SK-N-SH (cell line): Measurements from ENCODE around the gene ARHGEF26. TPM values are rescaled to one million over a fixed set of nuclear protein-coding genes. Genes with fewer than 3 reads are reported as not detected.

Experiments
- CTCF ChIA-PET: fragments of 300-600, 350-600 bp; formaldehyde crosslinking; extraction: SDS; loops from one replicate; lab custom pipeline; 2021; lab: Yijun Ruan, JAX
- POLR2A ChIA-PET: fragments of 350-600 bp; sonication (Branson Sonifier 250); formaldehyde crosslinking; extraction: SDS; loops from one replicate; lab custom pipeline; 2020; ENCODE audit warnings: antibody characterized with exemption, inconsistent platforms; lab: Yijun Ruan, JAX
- DNase-seq: peaks from one replicate; pipeline ENCODE4 v3.0.0; 2012
- H2AFZ ChIP-seq: fragments of 200-600 bp; sonication (generic); 2 replicates; pipeline ENCODE4 v1.8.1; 2016; ENCODE audit warnings: antibody characterized with exemption, mild to moderate bottlenecking, low read depth
- H3F3A ChIP-seq: fragments of 200-600 bp; sonication (generic); replicated peaks from 2 replicates; pipeline ENCODE3; 2016; ENCODE audit warnings: antibody characterized with exemption, mild to moderate bottlenecking; ENCODE audit not compliant: insufficient read depth
- H3K27ac ChIP-seq, 2 experiments: fragments of 200-500 bp in 1 of 2; fragments of 200-600 bp in 1 of 2; sonication (Bioruptor generic) in 1 of 2; sonication (generic), shearing (Covaris generic) in 1 of 2; 2 replicates each; pipeline versions ENCODE4 v1.5.1 to v1.6.1; 2014 to 2016; ENCODE audit warnings: low read depth in 2 of 2, inconsistent platforms in 1 of 2, low read length in 1 of 2, mild to moderate bottlenecking in 1 of 2, mixed read lengths in 1 of 2
- H3K27me3 ChIP-seq: fragments of 200-600 bp; sonication (generic), shearing (Covaris generic); 2 replicates; pipeline ENCODE4 v1.6.1; 2016; ENCODE audit warnings: mixed run types; ENCODE audit not compliant: insufficient read depth
- H3K36me3 ChIP-seq, 2 experiments: fragments of 200-500 bp in 1 of 2; fragments of 200-600 bp in 1 of 2; sonication (Bioruptor generic) in 1 of 2; sonication (generic) in 1 of 2; replicated peaks in 1 of 2; 2 replicates each; pipeline versions ENCODE3 to v1.5.1; 2014 to 2016; ENCODE audit warnings: low read length in 1 of 2, mild to moderate bottlenecking in 1 of 2; ENCODE audit not compliant: insufficient read depth in 2 of 2, control insufficient read depth in 1 of 2
- H3K4me1 ChIP-seq, 2 experiments: fragments of 200-500 bp in 1 of 2; fragments of 200-600 bp in 1 of 2; sonication (Bioruptor generic) in 1 of 2; sonication (generic), shearing (Covaris generic) in 1 of 2; 2 replicates each; pipeline versions ENCODE4 v1.5.1 to v1.6.1; 2014 to 2016; ENCODE audit warnings: low read depth in 1 of 2, low read length in 1 of 2, mixed run types in 1 of 2; ENCODE audit not compliant: insufficient read depth in 2 of 2, control insufficient read depth in 1 of 2
- H3K4me2 ChIP-seq: fragments of 200-600 bp; sonication (generic), shearing (Covaris generic); 2 replicates; pipeline ENCODE4 v1.6.1; 2017; ENCODE audit warnings: mixed run types
- H3K4me3 ChIP-seq, 2 experiments: fragments of 200-500 bp in 1 of 2; fragments of 200-600 bp in 1 of 2; sonication (Bioruptor generic) in 1 of 2; sonication (generic), shearing (Covaris generic) in 1 of 2; 2 replicates each; pipeline versions ENCODE4 v1.5.1 to v1.8.1; 2014 to 2016; ENCODE audit warnings: low read depth in 2 of 2, inconsistent platforms in 1 of 2, low read length in 1 of 2, mild to moderate bottlenecking in 1 of 2, mixed read lengths in 1 of 2, moderate library complexity in 1 of 2
- H3K79me2 ChIP-seq: fragments of 200-600 bp; sonication (generic); 2 replicates; pipeline ENCODE4 v1.8.1; 2017; ENCODE audit warnings: mild to moderate bottlenecking; ENCODE audit not compliant: insufficient read depth
- H3K9ac ChIP-seq: fragments of 200-600 bp; sonication (generic); 2 replicates; pipeline ENCODE4 v1.6.1; 2017; ENCODE audit warnings: mixed run types
- H3K9me2 ChIP-seq: fragments of 200-600 bp; sonication (generic); 2 replicates; pipeline ENCODE4 v1.6.1; 2017; ENCODE audit warnings: mixed run types
- H3K9me3 ChIP-seq: fragments of 200-600 bp; sonication (generic); 2 replicates; pipeline ENCODE4 v1.6.1; 2017; ENCODE audit warnings: mixed run types, mild to moderate bottlenecking, moderate library complexity
- H4K20me1 ChIP-seq: fragments of 200-600 bp; sonication (generic); 2 replicates; pipeline ENCODE4 v1.6.1; 2017; ENCODE audit warnings: mild to moderate bottlenecking, mixed run types; ENCODE audit not compliant: insufficient read depth
- CHD2 ChIP-seq: fragments of 150-350 bp; IDR thresholded peaks from 2 replicates; pipeline ENCODE4 v1.6.1; 2018; ENCODE audit warnings: low read length; ENCODE audit not compliant: partially characterized antibody
- EP300 ChIP-seq, 2 experiments: IDR thresholded peaks; 2 replicates each; pipeline versions ENCODE4 v1.4.0 to v1.6.1; 2012; ENCODE audit warnings: borderline replicate concordance in 1 of 2, low read depth in 1 of 2, low read length in 1 of 2
- FOXJ3 ChIP-seq: sonication (generic); formaldehyde crosslinking; IDR thresholded peaks from 2 replicates; pipeline ENCODE4 v1.5.1; 2020; ENCODE audit warnings: mild to moderate bottlenecking, missing genetic modification reagents
- FOXM1 ChIP-seq: IDR thresholded peaks from 2 replicates; pipeline ENCODE4 v1.4.0; 2012; ENCODE audit warnings: low read depth, mild to moderate bottlenecking
- POLR2AphosphoS5 ChIP-seq: IDR thresholded peaks from 2 replicates; pipeline ENCODE4 v1.6.1; 2012; ENCODE audit warnings: low read depth, low read length
- RAD21 ChIP-seq: IDR thresholded peaks from 2 replicates; pipeline ENCODE4 v1.6.1; 2012; ENCODE audit warnings: mild to moderate bottlenecking, low read length
- RCOR1 ChIP-seq: fragments of 150-350 bp; IDR thresholded peaks from 2 replicates; pipeline ENCODE4 v1.6.1; 2017; ENCODE audit warnings: antibody characterized with exemption, low read length
- RFX5 ChIP-seq: IDR thresholded peaks from 2 replicates; pipeline ENCODE4 v1.6.1; 2012; ENCODE audit warnings: mild to moderate bottlenecking, improper control_type of control experiment, low read length
- TEAD4 ChIP-seq: IDR thresholded peaks from 2 replicates; pipeline ENCODE4 v1.4.0; 2012; ENCODE audit warnings: mild to moderate bottlenecking, borderline replicate concordance; ENCODE audit not compliant: insufficient read depth
- YY1 ChIP-seq: IDR thresholded peaks from 2 replicates; pipeline ENCODE4 v1.4.0; 2012; ENCODE audit warnings: low read depth, mild to moderate bottlenecking
- WGBS: methylation state at CpG from one replicate; pipeline ENCODE4 v1.1.6; 2017; ENCODE audit warnings: low lambda C conversion rate; 5-methylcytosine and 5-hydroxymethylcytosine counted together
- polyA plus RNA-seq, 3 experiments: library from polyadenylated mRNA; depleted of rRNA; stranded (reverse); fragments of >200 nt; gene quantifications; 2 replicates each; pipeline ENCODE4 v1.2.3, GENCODE V29; 2012
- TF ChIP-seq, protein P1 (sequence below): fragments of 150-350 bp; IDR thresholded peaks from 2 replicates; pipeline ENCODE4 v1.6.1; 2016; ENCODE audit warnings: mild to moderate bottlenecking, low read depth, low read length
- TF ChIP-seq, protein P2 (sequence below): fragments of 150-350 bp; IDR thresholded peaks from 2 replicates; pipeline ENCODE4 v1.6.1; 2017; ENCODE audit warnings: antibody characterized with exemption, low read length, low read depth, borderline replicate concordance
- TF ChIP-seq, protein P3 (sequence below): IDR thresholded peaks from 2 replicates; pipeline ENCODE4 v1.4.0; 2012; ENCODE audit warnings: low read depth
- TF ChIP-seq, protein P4 (sequence below): fragments of 200-600 bp; sonication (generic); IDR thresholded peaks from 2 replicates; pipeline ENCODE4 v1.6.1; 2017; ENCODE audit warnings: antibody characterized with exemption, mild to moderate bottlenecking, moderate library complexity

ARHGEF26 gene
- polyA plus RNA-seq, 1 of the 3 experiments (the other 2 are of a cell fraction): 1.2 TPM

DNA sequence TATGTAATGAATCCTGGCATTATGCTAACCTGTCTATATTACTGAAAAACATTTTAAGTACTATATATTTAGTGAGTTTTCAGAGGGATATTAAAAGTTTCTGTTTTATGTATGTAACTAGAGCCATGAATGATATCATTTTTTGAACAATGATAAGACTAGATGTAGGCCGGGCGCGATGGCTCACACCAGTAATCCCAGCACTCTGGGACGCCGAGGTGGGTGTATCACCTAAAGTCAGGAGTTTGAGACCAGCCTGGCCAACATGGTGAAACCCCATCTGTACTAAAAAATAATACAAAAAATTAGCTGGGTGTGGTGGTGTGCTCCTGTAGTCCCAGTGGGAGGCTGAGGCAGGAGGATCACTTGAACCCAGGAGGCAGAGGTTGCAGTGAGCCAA lies 169.0 kb downstream of the ARHGEF26 start (continued):
- TF ChIP-seq, protein P1, sequence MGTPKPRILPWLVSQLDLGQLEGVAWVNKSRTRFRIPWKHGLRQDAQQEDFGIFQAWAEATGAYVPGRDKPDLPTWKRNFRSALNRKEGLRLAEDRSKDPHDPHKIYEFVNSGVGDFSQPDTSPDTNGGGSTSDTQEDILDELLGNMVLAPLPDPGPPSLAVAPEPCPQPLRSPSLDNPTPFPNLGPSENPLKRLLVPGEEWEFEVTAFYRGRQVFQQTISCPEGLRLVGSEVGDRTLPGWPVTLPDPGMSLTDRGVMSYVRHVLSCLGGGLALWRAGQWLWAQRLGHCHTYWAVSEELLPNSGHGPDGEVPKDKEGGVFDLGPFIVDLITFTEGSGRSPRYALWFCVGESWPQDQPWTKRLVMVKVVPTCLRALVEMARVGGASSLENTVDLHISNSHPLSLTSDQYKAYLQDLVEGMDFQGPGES: no peak
- no peak for TF ChIP-seq POLR2AphosphoS5
- TF ChIP-seq, protein P2, sequence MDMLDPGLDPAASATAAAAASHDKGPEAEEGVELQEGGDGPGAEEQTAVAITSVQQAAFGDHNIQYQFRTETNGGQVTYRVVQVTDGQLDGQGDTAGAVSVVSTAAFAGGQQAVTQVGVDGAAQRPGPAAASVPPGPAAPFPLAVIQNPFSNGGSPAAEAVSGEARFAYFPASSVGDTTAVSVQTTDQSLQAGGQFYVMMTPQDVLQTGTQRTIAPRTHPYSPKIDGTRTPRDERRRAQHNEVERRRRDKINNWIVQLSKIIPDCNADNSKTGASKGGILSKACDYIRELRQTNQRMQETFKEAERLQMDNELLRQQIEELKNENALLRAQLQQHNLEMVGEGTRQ: no peak
- no peak for TF ChIP-seq RCOR1
- TF ChIP-seq, protein P3, sequence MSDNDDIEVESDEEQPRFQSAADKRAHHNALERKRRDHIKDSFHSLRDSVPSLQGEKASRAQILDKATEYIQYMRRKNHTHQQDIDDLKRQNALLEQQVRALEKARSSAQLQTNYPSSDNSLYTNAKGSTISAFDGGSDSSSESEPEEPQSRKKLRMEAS: no peak
- no peak for TF ChIP-seq YY1
- TF ChIP-seq TEAD4: no peak
- no peak for TF ChIP-seq FOXJ3

DNA sequence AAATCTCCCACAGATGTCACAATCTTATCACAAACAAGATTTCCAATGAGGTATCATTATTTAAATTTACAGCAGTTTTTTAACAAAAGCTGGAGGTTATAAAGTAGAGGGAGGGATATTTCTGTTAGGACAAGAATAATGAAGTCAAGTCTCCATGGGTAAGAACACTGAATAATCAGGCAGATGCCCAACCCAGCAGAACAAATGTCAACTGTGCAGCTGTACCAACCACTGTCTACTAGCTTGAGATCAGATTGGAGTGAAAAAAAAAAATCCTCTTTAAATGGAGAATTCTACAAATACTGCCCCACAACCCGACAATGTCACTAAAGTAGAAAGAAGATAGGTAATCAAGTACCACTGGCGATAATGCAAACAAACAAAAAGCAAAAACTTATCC lies 172.8 kb downstream of the ARHGEF26 start:
- TF ChIP-seq CHD2: no peak
- no peak for TF ChIP-seq RFX5
- TF ChIP-seq, protein P1: no peak
- TF ChIP-seq, protein P2: no peak
- TF ChIP-seq EP300 (IDR thresholded peaks at IDR 0.05; ENCODE audit: borderline replicate concordance in 1 of 2, low read depth in 1 of 2, low read length in 1 of 2): no peak
- TF ChIP-seq RAD21: no peak
- TF ChIP-seq YY1: no peak
- TF ChIP-seq, protein P4, sequence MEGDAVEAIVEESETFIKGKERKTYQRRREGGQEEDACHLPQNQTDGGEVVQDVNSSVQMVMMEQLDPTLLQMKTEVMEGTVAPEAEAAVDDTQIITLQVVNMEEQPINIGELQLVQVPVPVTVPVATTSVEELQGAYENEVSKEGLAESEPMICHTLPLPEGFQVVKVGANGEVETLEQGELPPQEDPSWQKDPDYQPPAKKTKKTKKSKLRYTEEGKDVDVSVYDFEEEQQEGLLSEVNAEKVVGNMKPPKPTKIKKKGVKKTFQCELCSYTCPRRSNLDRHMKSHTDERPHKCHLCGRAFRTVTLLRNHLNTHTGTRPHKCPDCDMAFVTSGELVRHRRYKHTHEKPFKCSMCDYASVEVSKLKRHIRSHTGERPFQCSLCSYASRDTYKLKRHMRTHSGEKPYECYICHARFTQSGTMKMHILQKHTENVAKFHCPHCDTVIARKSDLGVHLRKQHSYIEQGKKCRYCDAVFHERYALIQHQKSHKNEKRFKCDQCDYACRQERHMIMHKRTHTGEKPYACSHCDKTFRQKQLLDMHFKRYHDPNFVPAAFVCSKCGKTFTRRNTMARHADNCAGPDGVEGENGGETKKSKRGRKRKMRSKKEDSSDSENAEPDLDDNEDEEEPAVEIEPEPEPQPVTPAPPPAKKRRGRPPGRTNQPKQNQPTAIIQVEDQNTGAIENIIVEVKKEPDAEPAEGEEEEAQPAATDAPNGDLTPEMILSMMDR: no peak
- no peak for TF ChIP-seq FOXM1
- Histone ChIP-seq H3K9me3 (no peaks in the 10 kb centered on the region; the same call in 1 of the 2 replicates), H3K27me3 (no peaks in the 10 kb centered on the region), H3K36me3 (peaks cover 73 to 84% of the 10 kb centered on the region in 2 experiments), H2AFZ (no peak overlapping the region), H3K4me2 (no peak overlapping the region), H4K20me1 (no peaks in the 10 kb centered on the region), H3K9ac (no peak overlapping the region), H3K27ac (no peak overlapping the region), H3K4me3 (no peak overlapping the region), H3K79me2 (no peaks in the 10 kb centered on the region), H3K9me2 (no peaks in the 10 kb centered on the region), H3K4me1 (no peaks in the 10 kb centered on the region), H3F3A (peaks cover 17% of the 10 kb centered on the region)
- ChIA-PET CTCF (no interaction called here), POLR2A (no interaction called here)
- WGBS: 100% methylated on average over 2 of the region's 2 CpGs
- no peak for DNase-seq
